DMS153 treated with DMSO at 0.1 percent for 48 hours (cell line): ENCODE data around the gene TRMT44.
"Not testable (repeated sequence)": the region's sequence is repeated elsewhere in the genome, so short reads cannot be mapped to it uniquely, and the experiment has no call there.

Experiments used
- DNase-seq: peaks from one replicate; lab custom pipeline; 2025; ENCODE audit not compliant: unreplicated experiment; lab: John Stamatoyannopoulos, UW

Gene TRMT44

GRCh38 chr4:8406887-8407286 is 33.7 kb upstream of the TRMT44 start:
- not testable (repeated sequence) for DNase-seq

GRCh38 chr4:8407316-8407715 is 33.3 kb upstream of the TRMT44 start:
- DNase-seq: no peak

DNA sequence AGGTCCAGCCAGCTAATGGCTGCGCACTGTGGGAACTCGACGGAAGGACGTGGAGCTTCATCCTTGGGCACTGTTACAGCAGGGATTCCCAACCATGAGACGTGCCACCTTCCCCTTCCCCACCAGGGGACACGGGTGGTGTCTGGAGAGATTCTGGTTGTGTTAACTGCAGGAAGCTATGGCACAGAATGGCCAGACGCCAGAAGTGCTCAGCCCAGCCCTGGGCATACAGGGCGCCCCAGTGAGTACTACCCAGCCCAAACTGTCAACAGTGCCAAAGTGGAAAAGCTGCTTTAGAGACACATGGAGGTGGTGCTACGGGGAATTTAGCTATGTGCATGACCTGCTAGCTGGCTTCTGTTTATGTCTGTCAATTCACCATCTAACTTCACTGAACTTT is 32.8 kb upstream of the TRMT44 start:
- no peak for DNase-seq

DNA sequence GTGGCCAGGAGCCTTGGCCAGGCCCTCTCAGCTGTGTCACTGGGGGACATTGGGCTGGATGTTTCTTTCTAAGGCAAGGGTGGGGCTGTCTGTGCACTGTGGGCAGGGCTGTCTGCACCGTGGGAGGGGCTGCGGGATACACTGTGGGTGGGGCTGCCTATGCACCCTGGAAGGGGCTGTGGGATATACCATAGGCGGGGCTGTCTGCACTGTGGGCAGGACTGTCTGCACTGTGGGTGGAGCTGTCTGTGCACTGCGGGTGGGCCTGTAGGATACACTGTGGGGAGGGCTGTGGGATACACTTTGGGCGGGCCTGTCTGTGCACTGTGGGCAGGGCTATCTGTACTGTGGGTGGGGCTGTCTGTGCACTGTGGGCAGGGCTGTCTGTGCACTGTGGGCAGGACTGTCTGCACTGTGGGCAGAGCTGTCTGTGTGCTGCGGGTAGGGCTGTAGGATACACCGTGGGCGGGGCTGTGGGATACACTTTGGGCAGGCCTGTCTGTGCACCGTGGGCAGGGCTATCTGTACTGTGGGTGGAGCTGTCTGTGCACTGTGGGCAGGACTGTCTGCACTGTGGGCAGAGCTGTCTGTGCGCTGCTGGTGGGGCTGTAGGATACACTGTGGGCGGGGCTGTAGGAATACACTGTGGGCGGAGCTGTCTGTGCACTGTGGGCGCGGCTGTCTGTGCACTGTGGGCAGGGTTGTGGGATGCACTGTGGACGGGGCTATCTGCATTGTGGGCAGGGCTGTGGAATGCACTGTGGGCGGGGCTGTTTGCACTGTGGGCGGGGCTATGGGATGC is 31.1 kb upstream of the TRMT44 start:
- DNase-seq: no peak

- DNase-seq: no peak
These were observed 30.4 kb upstream of the TRMT44 start for GRCh38 chr4:8410066-8410625.

- DNase-seq: no peak
These were observed 29.8 kb upstream of the TRMT44 start for GRCh38 chr4:8410641-8411271.

- DNase-seq: no peak
These were observed 29.0 kb upstream of the TRMT44 start for GRCh38 chr4:8411351-8412180.

DNA sequence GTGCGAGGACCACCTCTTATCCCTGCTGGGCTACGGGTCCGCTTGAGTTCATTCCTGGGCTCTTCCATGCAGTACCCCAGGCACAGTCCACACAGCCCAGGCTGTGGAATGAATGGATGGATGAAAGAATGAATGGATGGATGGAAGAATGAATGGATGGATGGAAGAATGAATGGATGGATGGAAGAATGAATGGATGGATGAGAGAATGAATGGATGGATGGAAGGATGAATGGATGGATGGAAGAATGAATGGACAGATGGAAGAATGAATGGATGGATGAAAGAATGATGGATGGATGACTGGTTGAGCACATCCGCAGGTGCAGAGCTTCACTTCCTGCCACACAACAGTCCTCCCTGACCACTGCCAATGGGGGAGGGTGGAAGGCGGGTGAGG is 28.3 kb upstream of the TRMT44 start:
- DNase-seq: no peak

DNA sequence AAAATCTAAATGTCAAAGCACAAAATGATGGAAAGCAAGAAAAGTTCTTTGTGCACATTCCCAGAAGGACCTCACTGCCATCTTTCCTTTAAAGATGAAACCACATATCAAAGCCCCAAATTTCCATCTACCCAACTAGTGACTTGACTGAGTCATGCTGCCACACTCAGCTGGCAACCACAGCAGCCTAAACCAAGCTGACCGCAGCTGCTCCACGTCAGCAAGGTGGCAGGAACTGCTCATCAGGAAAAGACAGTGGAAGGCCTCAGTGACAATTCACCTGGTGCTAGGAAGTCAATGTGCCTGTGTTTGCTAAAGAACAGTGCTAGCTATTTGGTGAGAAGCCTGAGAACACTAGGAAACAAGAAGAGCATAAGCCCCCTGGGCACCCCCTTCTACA is 26.2 kb upstream of the TRMT44 start:
- no peak for DNase-seq

DNA sequence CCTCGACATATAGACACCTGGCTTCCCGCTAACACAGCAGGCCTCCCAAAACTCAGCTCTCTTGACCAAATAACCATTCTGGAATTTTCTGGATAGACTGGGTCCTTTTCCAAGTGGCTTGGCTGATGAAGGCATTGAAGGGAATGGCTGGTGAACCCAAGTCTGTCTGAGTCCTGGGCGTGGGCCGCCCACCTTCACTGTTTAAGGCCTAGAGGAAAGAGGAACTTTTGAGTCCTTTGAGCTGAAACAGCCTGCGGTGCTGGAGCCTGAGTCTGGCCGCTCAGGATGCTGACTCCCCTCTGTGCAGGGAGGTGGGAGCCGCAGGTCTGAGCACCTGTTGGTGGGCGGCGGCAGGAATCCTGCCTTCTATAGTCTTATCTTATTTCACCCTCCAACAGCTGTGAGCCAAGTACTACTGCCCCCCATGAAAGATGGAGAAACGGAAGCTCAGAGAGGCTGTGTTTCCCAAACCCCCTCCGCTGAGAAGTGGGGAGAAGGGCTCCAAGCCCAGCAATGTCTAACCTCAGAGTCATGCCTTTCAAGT is 23.4 kb upstream of the TRMT44 start:
- DNase-seq: no peak

- no peak for DNase-seq
These were observed 21.1 kb upstream of the TRMT44 start for GRCh38 chr4:8419222-8420041.

DNA sequence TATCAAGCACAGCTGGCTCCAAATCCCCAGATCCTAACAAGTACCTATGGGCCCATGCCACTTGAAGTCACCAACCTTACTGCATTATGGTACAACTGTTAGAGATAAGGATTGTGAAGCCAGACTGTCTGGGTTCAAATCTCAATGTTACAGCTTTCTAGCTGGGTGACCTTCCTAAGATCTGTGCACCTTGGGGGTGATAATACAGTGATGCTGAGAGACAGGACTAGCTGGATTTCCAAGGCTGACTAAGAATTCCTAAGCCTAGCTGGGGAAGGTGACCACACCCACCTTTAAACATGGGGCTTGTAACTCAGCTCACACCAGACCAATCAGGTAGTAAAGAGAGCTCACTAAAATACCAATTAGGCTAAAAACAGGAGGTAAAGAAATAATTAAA is 20.4 kb upstream of the TRMT44 start:
- DNase-seq: not testable (repeated sequence)

DNA sequence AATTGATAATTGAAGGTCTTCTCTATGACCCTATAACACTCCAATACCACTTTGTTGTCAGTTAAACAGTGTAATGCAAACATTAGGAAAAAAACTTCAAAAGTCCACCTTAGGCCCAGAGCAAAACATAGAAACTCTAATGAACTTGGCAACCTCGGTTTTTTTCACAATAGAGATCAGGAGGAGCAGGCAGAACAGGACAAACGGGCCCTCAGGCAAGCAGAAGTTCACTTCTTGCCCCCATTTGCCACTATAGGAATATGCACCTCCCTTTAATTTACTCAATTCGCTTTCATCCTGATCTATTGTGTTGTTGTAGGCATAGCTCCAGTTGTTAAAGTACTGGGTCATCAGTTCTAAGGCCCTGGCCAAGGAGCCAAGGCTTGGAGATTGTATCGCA is 18.2 kb upstream of the TRMT44 start:
- no peak for DNase-seq

GRCh38 chr4:8422786-8423185 is 17.8 kb upstream of the TRMT44 start:
- DNase-seq: no peak

- no peak for DNase-seq
These were observed 13.3 kb upstream of the TRMT44 start for GRCh38 chr4:8427262-8427661.

- no peak for DNase-seq
These were observed 12.8 kb upstream of the TRMT44 start for GRCh38 chr4:8427761-8428287.

GRCh38 chr4:8428288-8429097 is 12.1 kb upstream of the TRMT44 start:
- DNase-seq: no peak

DNA sequence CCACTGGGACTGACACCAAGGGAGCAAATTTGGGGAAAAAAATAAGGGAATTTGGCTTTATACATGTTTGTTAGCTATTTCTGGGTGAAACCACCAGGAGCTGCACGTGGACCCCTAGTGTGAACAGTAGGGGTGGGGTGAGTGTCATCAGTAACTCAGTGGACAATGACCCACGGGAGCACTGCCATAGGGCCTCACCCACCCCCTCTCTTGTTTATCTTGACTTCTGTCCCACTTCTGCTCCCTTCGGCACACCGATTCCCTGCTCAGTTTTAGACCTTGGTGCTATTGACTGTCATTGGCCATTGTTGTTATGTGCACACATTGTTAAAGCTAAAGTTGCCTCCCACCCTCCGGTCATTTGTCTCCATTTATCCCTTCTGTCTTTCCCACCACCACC is 9.0 kb upstream of the TRMT44 start:
- DNase-seq: no peak

GRCh38 chr4:8433136-8433535 is 7.4 kb upstream of the TRMT44 start:
- DNase-seq: no peak
